ENCODE data around the gene PHPT1.

- no peak for TF ChIP-seq CTCF (conservative IDR thresholded peaks at IDR 0.05; ENCODE audit: low read depth in 2 of 2)
- no peak for TF ChIP-seq EZH2 (IDR thresholded peaks at IDR 0.05; ENCODE audit: low read depth, unreplicated experiment)
- no peak for TF ChIP-seq REST (IDR thresholded peaks at IDR 0.05; ENCODE audit: unreplicated experiment)
- no peak for TF ChIP-seq EZH2phosphoT487 (IDR thresholded peaks at IDR 0.05; ENCODE audit: unreplicated experiment)
- TF ChIP-seq CREB1 (CRISPR knock-in tag; IDR thresholded peaks at IDR 0.05; ENCODE audit: low read depth), result no peak
- TF ChIP-seq, protein P1, sequence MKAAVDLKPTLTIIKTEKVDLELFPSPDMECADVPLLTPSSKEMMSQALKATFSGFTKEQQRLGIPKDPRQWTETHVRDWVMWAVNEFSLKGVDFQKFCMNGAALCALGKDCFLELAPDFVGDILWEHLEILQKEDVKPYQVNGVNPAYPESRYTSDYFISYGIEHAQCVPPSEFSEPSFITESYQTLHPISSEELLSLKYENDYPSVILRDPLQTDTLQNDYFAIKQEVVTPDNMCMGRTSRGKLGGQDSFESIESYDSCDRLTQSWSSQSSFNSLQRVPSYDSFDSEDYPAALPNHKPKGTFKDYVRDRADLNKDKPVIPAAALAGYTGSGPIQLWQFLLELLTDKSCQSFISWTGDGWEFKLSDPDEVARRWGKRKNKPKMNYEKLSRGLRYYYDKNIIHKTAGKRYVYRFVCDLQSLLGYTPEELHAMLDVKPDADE (IDR thresholded peaks at IDR 0.05), result no peak
- TF ChIP-seq POLR2AphosphoS5 (IDR thresholded peaks at IDR 0.05; ENCODE audit: low read depth), result no peak
- TF ChIP-seq ZNF331 (CRISPR knock-in tag; IDR thresholded peaks at IDR 0.05; ENCODE audit: low read depth), result no peak
Observed at GRCh38 chr9:136803551-136804508, 45.4 kb upstream of the PHPT1 start.

Measured in GM23338 (cell line).